Measurements from ENCODE around the gene LCP2. TPM values are rescaled to one million over a fixed set of nuclear protein-coding genes. Genes with fewer than 3 reads are reported as not detected.

Gene LCP2
- not detected in 2 replicates for total RNA-seq

DNA sequence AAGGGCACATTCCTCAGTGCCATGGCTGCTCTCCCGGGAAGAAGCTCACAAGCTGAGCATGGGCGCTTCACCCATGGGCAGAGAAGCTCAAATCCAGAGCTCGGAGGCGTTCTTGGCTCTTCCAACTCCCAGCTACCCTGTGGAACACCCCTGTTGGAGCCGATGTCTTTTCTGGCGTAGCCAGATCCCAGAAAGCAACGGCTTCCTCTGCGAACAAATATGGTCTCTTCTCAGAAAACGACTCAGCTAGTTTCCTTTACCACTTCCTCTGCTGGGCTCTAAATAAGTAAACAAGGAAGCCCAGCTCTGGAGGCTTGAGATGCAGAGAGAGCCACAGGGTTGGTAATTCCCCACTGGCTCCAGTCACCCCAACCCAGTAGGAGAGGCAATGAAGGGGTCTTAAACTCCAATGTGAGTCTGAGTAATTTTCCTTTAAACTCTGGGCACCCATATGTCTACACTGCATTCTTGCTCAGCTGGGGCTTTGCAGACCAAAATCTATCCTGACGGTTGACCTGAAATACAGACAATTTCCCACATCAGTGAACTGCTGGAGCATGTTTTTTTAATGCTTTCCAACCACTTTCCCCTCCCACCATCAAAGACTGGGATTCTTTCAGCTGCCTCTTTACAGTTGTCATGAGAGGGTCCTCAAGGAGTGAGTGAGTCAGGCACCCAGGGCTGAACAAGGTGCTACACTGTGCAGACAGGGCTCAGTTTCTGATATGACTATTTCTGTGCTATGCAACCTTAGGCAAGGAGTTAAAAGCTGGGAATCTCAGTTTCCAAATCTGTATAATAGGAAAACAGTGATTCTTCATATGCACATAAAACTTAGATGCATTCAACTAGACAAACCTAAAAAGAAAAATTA is at the start of gene LCP2:
TSS of gene LCP2 (minus strand) at position 189 of the 874 bp plus-strand sequence. CDS start at position 23, 166 bp downstream.
- no peaks in the 10 kb centered on the region for H4K20me1 ChIP-seq (ENCODE audit: insufficient read depth, low read length)
- no peaks in the 10 kb centered on the region for H3K79me2 ChIP-seq (ENCODE audit: insufficient read depth, low read length)
- no peak within 1 kb of the TSS for H3K4me3 ChIP-seq (ENCODE audit: insufficient read depth, low read length)
- peaks cover 14% of the 10 kb centered on the region for H3K27me3 ChIP-seq (ENCODE audit: insufficient read depth, low read length)
- no peaks in the 10 kb centered on the region for H3K9me3 ChIP-seq (ENCODE audit: low read depth, low read length)
- no peaks in the 10 kb centered on the region for H3K36me3 ChIP-seq (ENCODE audit: insufficient read depth, low read length)
- H3K4me1 ChIP-seq (ENCODE audit: insufficient read depth, low read length): no peaks in the 10 kb centered on the region
- no peak within 1 kb of the TSS for H2AFZ ChIP-seq (ENCODE audit: low read length)
- H3K4me2 ChIP-seq (ENCODE audit: insufficient read depth, low read length): no peak within 1 kb of the TSS
- TF ChIP-seq, protein P1, sequence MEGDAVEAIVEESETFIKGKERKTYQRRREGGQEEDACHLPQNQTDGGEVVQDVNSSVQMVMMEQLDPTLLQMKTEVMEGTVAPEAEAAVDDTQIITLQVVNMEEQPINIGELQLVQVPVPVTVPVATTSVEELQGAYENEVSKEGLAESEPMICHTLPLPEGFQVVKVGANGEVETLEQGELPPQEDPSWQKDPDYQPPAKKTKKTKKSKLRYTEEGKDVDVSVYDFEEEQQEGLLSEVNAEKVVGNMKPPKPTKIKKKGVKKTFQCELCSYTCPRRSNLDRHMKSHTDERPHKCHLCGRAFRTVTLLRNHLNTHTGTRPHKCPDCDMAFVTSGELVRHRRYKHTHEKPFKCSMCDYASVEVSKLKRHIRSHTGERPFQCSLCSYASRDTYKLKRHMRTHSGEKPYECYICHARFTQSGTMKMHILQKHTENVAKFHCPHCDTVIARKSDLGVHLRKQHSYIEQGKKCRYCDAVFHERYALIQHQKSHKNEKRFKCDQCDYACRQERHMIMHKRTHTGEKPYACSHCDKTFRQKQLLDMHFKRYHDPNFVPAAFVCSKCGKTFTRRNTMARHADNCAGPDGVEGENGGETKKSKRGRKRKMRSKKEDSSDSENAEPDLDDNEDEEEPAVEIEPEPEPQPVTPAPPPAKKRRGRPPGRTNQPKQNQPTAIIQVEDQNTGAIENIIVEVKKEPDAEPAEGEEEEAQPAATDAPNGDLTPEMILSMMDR (IDR thresholded peaks at IDR 0.05; ENCODE audit: extremely low read depth, low read depth, low read length): no peak
- DNase-seq (ENCODE audit: insufficient read length, low spot score, missing footprints): no peak
- H3K27ac ChIP-seq (ENCODE audit: low read depth, low read length): no peak within 1 kb of the TSS

DNA sequence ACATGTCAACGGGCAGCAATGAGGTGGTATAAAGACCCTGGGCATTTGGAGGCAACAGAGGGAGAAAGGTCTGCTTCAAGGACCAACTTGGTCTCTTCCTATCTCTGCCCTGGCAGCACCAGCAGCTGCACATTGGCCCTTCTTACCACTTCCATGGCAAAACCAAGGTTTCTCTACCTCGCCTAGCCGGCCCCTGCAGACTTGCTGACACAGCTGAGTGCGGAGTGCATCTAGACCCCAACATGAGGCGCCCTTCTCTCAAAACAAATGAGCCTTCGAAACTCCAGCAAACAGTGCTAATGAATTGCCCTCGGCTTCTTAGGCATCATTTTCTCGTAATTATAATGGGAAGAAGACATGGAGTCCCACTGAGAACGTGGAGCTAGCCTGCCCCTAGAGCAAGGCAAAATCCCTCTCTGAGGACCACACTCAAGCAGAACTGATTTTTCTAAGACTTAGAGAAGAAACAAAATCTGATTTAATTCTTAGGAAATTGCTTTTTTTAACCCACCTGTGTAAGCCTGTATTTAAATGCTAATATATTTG is 49.5 kb upstream of the LCP2 start:
- Histone ChIP-seq H3K27me3 (ENCODE audit: insufficient read depth, low read length) (peaks cover 25% of the 10 kb centered on the region), H3K4me3 (ENCODE audit: insufficient read depth, low read length) (no peak overlapping the region), H3K4me1 (ENCODE audit: insufficient read depth, low read length) (no peaks in the 10 kb centered on the region), H4K20me1 (ENCODE audit: insufficient read depth, low read length) (no peaks in the 10 kb centered on the region), H3K9me3 (ENCODE audit: low read depth, low read length) (no peaks in the 10 kb centered on the region), H3K4me2 (ENCODE audit: insufficient read depth, low read length) (no peak overlapping the region), H3K27ac (ENCODE audit: low read depth, low read length) (no peak overlapping the region), H3K79me2 (ENCODE audit: insufficient read depth, low read length) (no peaks in the 10 kb centered on the region), H2AFZ (ENCODE audit: low read length) (no peak overlapping the region), H3K36me3 (ENCODE audit: insufficient read depth, low read length) (no peaks in the 10 kb centered on the region)
- no peak for DNase-seq (ENCODE audit: insufficient read length, low spot score, missing footprints)
- TF ChIP-seq, protein P1 (IDR thresholded peaks at IDR 0.05; ENCODE audit: extremely low read depth, low read depth, low read length): no peak

DNA sequence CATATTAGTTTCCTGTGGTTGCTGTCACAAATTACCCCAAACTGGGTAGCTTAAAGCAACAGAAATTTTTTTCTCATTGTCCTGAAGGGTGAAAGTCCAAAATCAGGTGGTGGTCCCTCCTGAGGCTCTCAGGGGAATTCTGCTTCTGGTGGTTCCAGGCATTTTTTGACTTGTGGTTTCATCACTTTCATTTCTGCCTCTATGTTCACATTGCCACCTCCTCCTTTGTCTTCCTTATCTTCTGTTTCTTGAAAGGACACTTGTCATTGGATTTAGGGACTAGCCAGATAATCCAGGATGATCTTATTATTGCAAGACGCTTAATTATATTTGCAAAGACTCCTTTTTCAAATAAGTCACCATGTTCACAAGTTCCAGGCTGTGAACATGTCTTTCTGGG is 48.4 kb upstream of the LCP2 start:
- TF ChIP-seq, protein P1 (IDR thresholded peaks at IDR 0.05; ENCODE audit: extremely low read depth, low read depth, low read length): no peak
- no peaks in the 10 kb centered on the region for H3K79me2 ChIP-seq (ENCODE audit: insufficient read depth, low read length)
- no peaks in the 10 kb centered on the region for H3K9me3 ChIP-seq (ENCODE audit: low read depth, low read length)
- H3K4me1 ChIP-seq (ENCODE audit: insufficient read depth, low read length): no peaks in the 10 kb centered on the region
- DNase-seq (ENCODE audit: insufficient read length, low spot score, missing footprints): no peak
- H4K20me1 ChIP-seq (ENCODE audit: insufficient read depth, low read length): no peaks in the 10 kb centered on the region
- no peaks in the 10 kb centered on the region for H3K36me3 ChIP-seq (ENCODE audit: insufficient read depth, low read length)
- H3K4me3 ChIP-seq (ENCODE audit: insufficient read depth, low read length): no peak overlapping the region
- no peak overlapping the region for H2AFZ ChIP-seq (ENCODE audit: low read length)
- no peak overlapping the region for H3K4me2 ChIP-seq (ENCODE audit: insufficient read depth, low read length)
- no peak overlapping the region for H3K27ac ChIP-seq (ENCODE audit: low read depth, low read length)
- H3K27me3 ChIP-seq (ENCODE audit: insufficient read depth, low read length): peaks cover 25% of the 10 kb centered on the region

DNA sequence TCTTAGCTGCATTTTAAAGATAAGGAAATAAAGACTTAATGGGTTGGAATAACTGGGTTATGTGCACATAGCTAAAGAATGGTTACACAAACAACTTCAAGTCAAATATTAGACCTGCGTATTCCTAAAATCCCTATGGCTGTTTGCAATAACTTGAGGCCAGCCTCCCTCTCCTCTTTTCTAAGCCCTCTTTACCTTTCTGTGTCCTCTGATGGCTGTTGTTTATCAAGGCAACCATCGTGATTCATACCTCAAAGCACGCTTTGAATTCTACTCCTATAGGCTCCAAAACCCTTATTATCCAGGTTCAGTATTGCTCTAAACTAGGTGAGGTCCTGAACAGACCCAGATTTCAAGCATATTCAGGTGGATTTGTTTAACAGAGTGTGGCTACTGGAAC is 45.6 kb upstream of the LCP2 start:
- Histone ChIP-seq H3K36me3 (ENCODE audit: insufficient read depth, low read length) (no peaks in the 10 kb centered on the region), H3K79me2 (ENCODE audit: insufficient read depth, low read length) (no peaks in the 10 kb centered on the region), H3K27me3 (ENCODE audit: insufficient read depth, low read length) (peaks cover 16% of the 10 kb centered on the region), H3K4me3 (ENCODE audit: insufficient read depth, low read length) (no peak overlapping the region), H2AFZ (ENCODE audit: low read length) (no peak overlapping the region), H3K4me2 (ENCODE audit: insufficient read depth, low read length) (no peak overlapping the region), H3K9me3 (ENCODE audit: low read depth, low read length) (no peaks in the 10 kb centered on the region), H4K20me1 (ENCODE audit: insufficient read depth, low read length) (no peaks in the 10 kb centered on the region), H3K27ac (ENCODE audit: low read depth, low read length) (no peak overlapping the region), H3K4me1 (ENCODE audit: insufficient read depth, low read length) (no peaks in the 10 kb centered on the region)
- no peak for DNase-seq (ENCODE audit: insufficient read length, low spot score, missing footprints)
- TF ChIP-seq, protein P1 (IDR thresholded peaks at IDR 0.05; ENCODE audit: extremely low read depth, low read depth, low read length): no peak

Data from osteoblast (primary cell).